HG02981 (cell line): ENCODE data around the gene CACNA1E.
"Not testable (repeated sequence)": the region's sequence is repeated elsewhere in the genome, so short reads cannot be mapped to it uniquely, and the experiment has no call there.

Experiments
- ATAC-seq: cut with Tn5 transposase; IDR thresholded peaks from one replicate; pipeline ENCODE4 v1.9.1; 2021; ENCODE audit warnings: mild to moderate bottlenecking, moderate library complexity; ENCODE audit not compliant: unreplicated experiment

Gene CACNA1E

DNA sequence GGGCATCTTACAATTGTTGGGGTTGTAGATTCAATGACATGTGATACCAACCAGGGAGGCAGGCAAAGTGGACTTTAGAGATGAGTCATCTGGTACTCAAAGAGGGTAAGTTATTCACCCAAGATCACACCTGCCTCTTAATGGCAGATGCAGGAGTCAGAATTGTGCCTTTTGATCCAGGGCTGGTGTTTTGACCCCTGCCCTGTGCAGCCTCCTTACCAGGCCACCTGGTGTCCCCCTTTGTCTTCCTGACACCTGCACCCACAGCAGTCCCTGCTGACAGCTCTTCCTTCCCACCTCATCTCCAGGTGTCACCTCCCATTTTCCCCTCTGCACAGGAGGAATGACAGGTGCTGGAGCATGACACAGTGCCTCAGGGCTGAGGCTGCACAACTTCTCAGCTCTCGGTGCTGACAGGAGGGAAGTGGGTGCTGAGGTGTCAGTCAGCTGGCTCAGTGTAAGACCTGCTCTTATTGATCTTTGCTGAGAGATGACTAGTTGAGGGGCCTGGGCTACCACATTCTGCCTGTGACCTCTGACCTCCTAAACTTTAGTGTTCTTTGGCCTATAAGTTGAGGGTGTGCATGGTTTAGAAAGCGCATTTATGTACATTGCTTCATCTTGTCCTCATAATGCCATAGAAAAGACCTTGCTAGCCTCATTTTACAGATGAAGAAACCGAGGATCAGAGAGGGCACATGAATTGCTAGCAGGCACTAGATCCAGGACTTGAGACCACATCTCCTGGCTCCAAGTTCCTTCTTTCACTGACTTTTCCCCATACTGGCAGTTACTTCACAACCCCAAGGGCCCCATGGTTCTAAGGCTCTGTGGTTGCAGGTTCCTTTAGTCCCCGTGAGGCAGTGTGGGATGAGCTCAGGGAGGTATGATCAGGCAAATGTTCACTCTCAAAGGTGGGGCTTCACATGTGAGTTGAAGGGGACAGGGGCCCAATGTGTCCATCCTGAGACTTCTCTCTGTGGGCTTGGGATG is 31.3 kb downstream of the CACNA1E start:
- peak; percentile 63 for ATAC-seq

DNA sequence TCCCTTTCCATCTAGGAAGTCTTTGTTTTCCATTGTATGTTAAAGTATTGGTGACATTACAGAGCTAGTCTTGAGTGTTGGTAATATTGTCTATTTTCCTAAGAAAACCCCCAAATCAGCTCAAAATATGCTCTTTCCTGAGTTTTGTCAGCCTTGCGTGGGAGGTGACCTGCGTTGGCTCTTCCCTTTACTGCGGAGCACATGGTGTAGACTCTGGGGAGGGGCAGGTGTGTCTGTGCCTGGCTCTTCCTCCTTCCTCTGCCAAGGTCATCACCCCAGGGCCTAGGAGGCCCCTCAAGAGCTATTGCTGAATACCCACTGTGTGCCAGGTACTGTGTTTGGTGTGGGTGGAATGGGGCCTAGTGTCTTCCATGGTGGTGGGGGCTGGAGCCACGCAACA is 33.4 kb downstream of the CACNA1E start:
- ATAC-seq: no peak

DNA sequence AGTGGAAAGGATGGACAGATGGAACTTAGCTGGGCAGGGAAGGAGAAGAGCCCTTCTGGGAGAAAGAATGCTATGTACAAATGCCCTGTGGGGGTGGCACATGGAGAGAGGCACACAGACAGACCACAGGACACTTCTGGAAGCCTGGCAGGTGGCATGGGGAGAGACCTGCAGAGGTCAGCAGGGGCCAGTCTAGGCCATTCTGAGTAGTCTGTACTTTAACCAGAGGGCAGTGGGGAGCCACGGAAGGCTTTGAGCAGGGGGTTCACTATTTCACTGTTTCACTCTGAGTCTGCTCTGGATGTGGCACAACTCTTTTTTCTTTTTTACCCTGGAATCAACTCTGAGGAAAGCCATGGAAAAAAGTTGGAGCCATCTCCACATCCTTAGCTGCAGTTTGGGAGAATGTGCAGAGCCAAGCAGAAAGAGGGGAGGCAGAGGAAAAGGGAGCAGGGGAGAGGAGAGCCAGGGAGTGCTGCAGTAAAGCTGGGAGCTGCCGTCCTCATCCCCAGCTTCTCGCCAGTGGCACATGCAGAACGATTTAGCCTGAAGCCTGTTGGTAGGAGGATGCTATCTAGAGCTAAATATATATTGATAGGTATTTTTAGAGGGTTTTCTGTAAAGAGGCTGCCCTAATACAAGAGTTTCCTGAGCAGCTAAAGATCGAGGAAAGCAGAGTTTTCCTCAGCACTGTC is 34.0 kb downstream of the CACNA1E start:
- no peak for ATAC-seq

DNA sequence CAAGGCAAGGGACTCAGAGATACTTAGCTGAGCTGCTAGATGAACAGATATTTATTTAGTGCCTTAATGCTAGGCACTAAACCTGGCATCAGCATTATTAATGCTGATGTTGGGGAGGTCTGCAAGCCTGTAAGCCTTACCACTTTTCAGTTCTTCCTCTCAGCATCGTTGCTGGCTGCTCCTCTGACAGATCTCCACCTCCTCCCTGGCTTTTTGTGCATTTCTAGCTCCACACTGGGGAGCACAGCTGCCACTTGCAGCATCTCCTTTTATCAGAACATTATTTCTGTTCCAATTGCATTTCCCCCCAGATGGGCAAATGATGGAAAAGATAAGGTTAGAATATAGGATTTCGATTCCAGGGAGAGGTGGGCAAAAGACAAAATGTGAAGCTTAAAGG is 34.8 kb downstream of the CACNA1E start:
- no peak for ATAC-seq

DNA sequence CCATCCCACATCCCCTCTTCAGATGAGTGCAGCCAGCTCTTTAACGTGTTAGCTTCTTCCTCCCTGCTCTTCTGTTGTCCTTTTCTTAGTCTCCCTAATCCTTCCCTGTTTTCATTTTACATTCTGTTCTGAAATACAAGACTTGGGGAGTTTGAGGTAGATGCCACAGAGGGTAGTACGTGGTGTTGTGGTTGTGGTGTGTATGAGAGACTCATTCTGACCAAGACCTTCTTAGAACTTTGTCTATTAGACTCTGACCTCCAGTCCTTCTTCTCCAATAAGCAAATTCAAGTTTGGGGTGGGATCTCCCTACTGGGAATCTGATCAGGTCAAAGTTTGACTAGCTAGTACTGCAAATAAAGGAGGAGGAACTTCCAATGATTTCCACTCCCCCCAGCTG is 39.5 kb downstream of the CACNA1E start:
- no peak for ATAC-seq

DNA sequence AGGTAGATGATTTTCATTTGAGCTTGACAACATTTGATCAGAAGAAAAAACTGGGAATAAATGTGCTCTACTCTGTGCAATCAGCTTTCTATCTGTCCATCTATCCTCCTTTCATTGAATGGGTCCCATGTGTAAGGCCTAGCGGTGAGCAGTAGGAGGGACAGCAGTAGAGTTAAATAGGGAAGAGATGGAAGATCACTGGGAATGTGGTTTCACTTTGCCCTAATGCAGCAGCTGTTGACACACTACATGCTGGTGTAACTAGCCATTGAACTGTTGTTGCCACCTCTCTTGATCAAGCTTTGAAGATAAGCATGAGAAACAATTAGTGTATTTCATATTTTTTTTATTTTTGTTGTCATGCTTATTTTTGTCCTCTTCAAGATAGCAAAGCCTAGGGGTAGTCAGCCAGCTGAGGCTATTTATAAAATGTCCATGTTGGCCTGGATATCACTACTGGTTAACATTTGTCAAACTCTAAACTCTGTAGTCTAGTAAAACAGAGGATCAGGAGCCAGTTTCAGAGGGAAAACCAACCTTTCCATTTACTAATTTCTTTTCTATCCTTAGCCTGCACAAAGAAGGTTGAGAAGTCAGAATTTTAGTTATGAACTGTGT is 41.9 kb downstream of the CACNA1E start:
- no peak for ATAC-seq

DNA sequence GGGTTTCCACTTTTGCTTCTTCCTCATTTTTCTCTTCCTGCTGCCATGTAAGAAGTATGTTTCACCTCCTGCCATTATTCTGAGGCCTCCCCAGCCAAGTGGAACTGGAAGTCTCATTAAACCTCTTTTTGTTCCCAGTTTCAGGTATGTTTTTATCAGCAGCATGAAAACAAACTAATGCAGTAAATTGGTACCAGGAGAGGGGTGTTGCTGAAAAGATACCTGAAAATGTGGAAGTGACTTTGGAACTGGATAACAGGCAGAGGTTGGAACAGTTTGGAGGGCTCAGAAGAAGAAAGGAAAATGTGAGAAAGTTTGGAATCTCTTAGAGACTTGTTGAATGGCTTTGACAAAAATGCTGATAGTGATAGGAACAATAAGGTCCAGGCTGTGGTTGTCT is 44.9 kb downstream of the CACNA1E start:
- not testable (repeated sequence) for ATAC-seq

DNA sequence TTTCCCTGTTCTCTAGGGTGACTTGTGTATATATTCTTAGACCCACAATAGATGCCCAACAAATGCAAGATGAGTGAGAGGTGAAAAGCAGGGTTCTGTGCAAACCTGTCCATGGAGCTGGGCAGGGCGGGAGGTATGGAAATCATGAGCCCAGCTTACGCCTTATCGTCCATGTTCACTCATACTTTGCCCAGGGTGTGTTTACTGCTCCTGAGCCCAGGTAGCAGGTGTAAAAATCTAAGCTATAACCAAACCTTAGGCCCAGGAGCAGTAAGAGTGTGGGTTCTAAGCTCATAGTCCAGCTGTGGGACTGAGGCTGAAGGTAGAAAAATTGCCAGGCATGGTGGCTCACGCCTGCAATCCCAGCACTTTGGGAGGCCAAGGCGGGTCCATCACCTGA is 48.1 kb downstream of the CACNA1E start:
- no peak for ATAC-seq

DNA sequence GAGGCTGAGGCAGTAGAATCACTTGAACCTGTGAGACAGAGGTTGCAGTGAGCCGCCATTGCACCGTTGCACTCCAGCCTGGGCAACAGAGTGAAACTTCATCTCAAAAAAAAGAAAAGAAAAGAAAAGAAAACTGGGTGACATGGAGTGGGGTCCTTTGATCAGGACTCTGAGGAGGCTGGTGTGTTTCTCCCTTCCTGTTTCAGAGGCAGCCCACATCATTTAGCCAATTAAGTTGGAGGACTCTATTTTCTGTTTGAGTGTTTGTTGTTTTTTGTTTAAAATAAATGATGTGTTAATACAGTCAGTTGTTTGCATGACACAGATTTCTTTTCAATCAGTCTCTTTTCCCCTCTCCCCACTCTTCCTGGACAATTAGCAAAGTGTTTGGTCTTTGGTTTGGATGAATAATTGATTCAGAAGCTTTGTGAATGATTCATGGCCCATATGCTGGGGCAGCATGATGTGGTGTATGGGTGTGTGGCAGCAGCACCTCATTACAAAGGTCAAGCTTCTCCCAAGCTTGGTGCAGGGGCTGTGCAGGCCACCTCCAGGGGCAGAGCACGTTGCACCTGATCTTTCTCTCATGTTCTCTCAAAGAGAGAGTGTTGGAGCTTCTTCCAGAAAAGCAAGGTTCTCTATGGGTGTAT is 48.8 kb downstream of the CACNA1E start:
- no peak for ATAC-seq

DNA sequence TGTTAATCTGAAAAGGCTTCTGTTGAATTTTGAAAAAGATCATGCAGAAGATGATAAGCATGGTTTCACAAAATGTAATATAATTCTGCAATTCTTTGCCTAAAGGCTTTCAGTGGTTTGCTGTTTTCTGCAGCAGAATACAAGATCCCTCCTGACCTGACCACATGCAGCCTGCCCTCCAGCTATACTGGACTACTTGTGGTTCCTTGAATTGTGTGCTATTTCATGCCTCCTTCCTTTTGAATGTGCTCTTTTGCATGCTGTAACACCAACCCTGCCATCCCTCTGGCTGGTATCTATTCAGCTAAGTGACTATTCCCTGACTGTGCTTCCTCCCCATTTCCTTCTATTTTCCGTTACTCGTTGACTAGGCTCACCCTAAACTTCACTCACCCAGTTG is 55.5 kb downstream of the CACNA1E start:
- ATAC-seq: no peak

DNA sequence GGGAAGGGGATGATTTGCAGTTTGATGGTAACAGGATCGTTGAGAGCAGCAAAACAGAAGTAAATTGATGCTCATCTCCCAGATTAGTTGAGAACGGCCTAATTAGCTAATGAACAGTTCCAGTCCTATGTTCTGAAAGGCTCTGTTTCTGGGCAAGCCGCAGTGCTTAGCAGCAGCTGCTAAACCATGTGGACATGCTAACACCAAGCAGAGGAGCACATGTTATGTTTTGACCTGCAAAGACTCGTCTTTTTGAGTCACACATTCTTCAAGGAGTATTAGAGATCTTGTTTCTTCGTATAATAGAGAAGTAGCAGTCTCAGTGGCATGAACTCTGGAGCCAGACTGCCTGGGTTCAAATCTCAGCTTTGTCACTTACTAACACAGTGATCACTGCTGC is 58.1 kb downstream of the CACNA1E start:
- ATAC-seq: no peak

DNA sequence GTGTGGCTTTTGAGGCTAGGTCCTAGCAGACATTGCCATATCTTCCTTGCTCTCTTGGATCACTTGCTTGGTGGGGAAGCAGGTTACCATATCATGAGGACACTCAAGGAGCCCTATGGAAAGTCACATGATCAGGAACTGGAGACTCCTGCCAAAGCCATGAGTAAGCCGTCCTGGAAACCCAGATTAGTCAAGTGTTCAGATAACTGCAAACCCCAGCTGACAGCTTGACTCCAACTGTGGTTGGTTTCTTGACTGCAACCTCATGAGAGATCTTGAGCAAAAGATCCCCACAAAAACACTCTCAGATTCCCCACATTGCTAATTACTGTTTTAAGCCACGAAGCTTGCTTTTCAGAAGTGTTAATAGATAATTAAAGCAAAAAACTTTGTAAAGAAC is 58.6 kb downstream of the CACNA1E start:
- no peak for ATAC-seq

DNA sequence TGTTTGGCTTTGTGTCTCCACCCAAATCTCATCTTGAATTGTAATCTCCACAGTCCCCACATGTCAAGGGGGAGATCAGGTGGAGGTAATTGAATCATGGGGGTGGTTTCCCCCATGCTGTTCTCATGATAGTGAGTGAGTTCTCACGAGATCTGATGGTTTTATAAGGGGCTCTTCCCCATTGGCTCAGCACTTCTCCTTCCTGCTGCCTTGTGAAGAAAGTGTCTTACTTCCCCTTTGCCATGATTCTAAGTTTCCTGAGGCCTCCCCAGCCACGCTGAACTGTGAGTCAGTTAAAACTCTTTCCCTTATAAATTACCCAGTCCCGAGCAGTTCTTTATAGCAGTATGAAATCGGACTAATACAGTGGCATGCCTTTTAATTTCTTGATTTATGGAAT is 59.1 kb downstream of the CACNA1E start:
- ATAC-seq: not testable (repeated sequence)

DNA sequence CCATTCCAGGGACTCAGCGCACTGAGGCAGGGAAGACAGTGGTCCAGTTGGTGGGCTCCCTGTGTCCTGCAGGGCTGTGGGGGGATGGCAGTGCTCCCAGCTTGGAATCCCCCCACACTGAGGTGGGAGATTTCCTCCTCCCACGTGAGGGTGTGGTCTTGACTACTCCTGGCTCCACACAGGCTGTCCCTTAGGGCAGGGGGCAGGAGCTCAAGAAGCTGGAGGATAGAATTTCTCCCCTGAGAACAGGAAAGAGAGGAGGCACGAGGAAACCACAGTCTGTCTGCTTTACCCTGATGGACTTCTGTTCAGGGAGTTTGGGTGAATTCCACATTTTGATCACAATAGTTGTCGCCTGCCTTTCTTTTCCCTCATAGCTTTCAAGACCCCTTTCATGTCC is 62.1 kb downstream of the CACNA1E start:
- no peak for ATAC-seq

DNA sequence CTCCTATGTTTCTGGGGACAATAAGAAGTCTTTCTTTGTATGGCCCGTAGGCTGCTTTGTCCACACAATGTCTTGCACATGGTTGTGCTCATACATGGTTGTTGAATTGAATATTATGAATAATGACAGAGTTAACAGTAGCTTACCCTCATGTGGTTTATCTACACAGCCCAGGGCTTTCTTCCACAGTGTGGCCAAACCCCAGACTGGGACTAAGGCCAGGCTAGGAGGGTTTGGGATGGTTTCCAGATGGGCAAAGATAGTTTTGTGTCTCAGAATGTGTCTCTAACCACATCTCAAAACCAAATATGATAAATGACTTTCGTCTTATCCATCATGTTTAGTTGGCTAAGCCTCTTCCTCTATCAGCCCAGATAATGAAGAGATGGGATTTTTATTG is 65.2 kb downstream of the CACNA1E start:
- no peak for ATAC-seq

DNA sequence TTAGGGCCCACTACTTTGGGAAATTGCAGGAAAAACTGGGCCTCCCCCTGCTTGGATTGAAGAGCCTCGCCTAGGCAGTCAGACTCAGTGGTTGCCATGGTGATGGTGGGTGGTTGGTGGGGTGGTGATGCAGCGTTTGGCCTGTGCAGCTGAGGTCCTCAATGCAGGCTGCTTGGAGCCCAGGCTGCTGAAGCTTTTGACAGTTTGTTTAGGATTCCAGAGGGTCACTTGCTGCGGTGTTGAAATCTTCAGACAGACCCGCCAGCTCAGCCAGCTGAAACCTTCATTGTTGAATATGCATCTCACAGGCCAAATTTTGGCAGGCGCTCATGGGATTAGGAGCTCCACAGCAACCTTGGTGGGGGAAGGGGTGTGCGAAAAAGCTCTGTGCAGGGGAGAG is 67.9 kb downstream of the CACNA1E start:
- ATAC-seq: no peak

DNA sequence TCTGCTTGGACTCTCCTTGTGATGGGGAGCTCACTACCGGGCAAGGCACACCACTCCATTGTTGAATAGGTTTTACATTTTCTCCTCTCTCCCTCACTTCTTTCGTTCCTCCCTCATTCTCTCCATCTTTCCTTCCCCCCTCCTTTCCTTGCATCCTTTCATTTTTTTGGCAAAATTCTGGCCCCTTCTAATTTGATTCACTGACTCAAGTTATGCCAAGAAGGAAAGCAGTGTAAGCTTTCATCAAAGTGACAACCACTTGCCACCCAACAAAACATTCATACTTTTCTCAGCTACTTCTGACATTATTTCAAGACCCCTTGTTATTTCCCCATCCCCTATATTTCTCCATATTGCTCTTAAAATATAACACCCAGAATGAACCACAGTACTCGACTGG is 68.4 kb downstream of the CACNA1E start:
- no peak for ATAC-seq

DNA sequence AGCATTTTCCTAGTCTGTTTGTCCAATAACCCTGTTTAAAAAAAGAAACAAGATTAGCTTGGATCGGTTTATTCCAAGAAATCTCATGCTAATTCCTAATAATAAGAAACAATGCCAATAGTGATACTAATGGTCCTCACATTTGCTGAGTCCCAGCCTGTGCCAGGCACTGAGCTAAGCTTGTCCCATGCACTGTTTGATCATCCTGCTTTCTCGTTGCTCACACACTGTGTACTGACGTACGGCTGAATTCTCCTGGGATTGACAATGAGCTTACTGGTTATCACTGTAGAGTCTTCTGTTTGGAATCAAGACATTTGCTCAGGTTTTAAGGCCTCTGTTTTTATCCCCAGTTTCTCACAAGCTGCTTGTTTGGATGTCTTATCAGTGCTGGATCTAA is 71.1 kb downstream of the CACNA1E start:
- ATAC-seq: no peak

DNA sequence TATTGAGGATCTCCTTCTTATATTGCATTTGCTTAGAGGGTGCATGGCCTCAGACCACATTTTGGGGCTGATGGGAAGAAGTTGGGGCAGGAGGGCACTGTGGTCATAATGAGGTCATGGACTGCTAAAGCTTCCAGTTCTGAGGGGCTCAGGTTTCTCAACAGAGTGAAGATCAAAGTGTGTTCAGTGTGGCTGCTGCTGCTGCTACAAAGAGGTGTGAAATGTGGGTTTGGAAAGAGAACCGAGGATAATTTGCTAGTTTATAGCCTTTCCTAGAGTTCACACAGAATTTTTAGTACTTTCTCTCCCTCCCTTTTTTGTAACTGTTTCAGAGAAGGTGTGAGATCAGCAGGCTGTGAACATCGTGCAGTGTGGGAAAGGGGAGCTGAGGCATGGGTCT is 73.3 kb downstream of the CACNA1E start:
- ATAC-seq: no peak

DNA sequence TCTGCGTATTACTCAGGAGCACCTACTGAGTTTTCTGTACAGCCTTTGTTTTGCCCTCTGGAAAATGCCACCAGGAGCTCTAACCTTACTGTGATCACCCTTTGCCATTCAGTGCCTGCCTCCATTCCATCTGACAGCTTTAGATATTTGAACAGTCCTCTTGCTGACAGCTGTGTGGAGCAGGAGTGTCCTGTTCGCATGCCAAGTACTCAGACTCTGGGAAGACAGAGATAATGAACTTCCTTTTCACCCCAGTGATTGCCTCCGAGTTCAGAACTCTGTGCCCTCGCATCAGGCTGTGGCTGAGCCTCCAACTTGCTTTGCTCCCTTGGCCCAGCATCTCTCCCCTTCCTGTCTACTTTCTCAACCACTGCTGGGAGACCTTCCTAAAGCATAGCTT is 74.0 kb downstream of the CACNA1E start:
- no peak for ATAC-seq

DNA sequence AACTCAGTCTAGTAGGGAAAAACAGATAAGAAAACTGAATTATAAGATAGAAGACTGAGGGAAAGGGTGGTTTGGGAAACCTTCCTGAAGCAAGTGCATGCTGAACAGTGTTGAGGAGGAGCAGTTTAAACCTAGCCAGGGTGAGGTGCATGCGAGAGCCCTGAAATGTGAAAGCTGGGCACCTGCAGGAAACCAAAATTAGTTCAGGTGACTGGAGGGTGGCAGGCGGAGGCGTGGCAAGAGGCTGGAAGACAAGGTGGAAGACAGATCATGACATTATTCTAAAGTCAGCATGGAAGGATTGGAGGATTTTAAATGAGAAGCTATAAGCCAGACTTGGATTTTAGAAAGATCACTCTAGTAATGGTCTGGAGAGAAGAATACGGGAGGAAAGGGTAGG is 75.1 kb downstream of the CACNA1E start:
- no peak for ATAC-seq
